GM12873 (cell line): ENCODE results near the gene THAP12.

Experiments used
- CTCF ChIP-seq: IDR thresholded peaks from 2 replicates; pipeline ENCODE4 v1.5.1; 2012; ENCODE audit warnings: low read depth, mild to moderate bottlenecking, moderate library complexity, low read length, control low read depth; ENCODE audit not compliant: insufficient read depth; ENCODE audit errors: missing control alignments

The THAP12 gene

GRCh38 chr11:76391811-76392475 is 11.0 kb upstream of the THAP12 start:
- no peak for TF ChIP-seq CTCF

- TF ChIP-seq CTCF, result no peak
These were observed 10.1 kb upstream of the THAP12 start for GRCh38 chr11:76391021-76391420.

- TF ChIP-seq CTCF, result no peak
These were observed 7.5 kb upstream of the THAP12 start for GRCh38 chr11:76388408-76388807.

- no peak for TF ChIP-seq CTCF
These were observed 5.0 kb upstream of the THAP12 start for GRCh38 chr11:76385903-76386302.

- TF ChIP-seq CTCF, result no peak
These were observed 1.3 kb upstream of the THAP12 start for GRCh38 chr11:76382209-76382608.

- no peak for TF ChIP-seq CTCF
These were observed 564 bp downstream of the THAP12 start for GRCh38 chr11:76380159-76380976.

- TF ChIP-seq CTCF, result no peak
These were observed 1.1 kb downstream of the THAP12 start for GRCh38 chr11:76379807-76380158.
